Measurements from ENCODE around the gene ZNRF1.
"Not testable (repeated sequence)": the region's sequence is repeated elsewhere in the genome, so short reads cannot be mapped to it uniquely, and the experiment has no call there.

The ZNRF1 gene

DNA sequence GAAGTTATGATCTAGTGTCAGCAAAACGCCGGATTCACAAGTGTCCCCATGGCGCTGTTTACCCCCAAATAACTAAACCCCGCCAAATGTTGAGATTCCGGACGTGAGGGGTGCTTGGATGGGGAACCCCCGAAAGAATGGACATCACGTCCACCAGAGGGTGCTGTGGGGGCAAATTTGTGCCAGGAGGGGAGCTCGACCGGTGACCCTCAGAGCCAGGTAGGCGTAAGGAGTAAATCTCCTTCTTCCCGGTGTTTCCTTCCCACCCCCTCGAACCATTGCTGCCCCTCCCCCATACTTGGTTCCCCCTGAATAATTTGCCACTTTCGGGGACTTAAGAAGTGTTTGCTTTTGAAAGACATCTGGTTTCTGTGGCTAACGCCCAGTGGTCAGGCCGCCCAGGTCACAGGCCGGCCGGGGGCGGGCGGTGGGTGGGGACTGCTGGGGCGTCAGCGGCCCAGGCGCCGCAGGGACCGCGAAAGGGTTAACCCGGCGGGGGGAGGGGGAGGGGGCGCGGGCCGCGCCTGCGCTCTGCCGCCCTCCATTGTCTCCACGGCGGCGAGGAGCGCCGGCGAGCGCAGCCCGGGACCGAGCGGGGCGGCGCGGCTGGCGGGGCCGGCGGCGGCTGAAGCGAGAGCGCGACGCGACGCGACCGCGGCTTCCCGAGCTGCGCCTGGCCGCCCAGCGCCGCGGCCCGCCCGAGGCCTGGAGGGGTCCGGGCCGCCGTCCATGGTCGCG, at the start of gene ZNRF1:
ZNRF1 (plus strand) TSS at position 544 of the 738 bp plus-strand sequence. CDS start 648 bp downstream, outside the sequence.
- DNase-seq (ENCODE audit: low read depth, low spot score): peak; percentile 93

DNA sequence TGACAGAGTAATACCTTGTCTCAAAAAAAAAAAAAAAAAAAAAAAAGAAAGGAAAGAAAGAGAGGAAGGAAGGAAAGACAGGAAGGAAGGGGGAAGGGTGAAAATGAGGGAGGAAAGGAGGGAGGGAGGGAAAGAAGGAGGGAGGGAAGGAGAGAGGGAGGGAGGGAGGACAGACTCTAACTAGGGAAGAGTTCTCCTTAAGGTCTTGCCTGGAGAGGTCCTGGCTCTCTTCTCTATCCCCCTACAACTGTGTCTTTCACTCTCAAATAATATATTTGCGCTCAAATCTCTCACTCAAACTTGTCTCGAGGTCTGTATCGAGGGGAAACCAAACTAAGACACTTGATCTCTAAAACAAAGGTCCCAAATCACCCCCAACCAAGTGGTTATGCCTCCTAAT, 49.5 kb upstream of the ZNRF1 start:
- no peak for DNase-seq (ENCODE audit: low read depth, low spot score)

DNA sequence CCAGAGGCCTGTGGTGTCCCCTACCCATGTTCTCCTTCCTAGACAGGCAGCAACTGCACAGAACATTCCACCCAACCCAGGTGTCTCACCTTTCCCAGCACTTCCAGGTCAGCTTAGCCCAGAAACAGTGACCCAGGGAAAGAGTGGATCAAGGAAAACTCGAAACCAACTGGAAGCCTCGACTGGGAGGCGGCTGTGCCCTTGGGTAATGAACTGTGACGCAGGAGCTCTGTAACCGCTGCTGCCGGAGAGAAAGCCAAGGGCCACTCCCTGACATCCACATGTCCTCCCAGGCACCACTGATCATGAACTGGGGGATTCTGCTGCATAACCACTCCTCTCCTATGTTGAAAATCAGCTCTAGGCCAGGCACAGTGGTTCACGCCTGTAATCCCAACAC, 48.3 kb upstream of the ZNRF1 start:
- no peak for DNase-seq (ENCODE audit: low read depth, low spot score)

- DNase-seq (ENCODE audit: low read depth, low spot score): no peak
These were observed 47.6 kb upstream of the ZNRF1 start for GRCh38 chr16:74951206-74951605.

DNA sequence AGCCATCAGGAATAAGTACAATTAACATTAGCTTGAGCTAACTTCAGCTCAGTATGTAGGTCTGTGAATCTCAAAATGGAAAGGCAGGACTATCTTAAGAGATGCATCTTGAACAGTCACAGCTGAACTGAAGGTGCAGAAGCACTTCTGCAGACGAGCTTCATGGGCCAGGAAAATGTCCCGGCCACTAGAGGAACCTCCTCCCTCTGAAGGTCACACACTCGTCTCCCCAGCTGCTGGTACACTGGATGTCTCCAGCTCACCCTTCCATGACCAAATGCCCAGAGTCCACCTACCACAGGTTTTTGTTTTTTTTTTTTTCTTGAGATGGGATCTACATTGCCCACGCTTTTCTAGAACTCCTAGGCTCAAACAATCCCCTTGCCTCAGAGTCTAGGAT, 47.1 kb upstream of the ZNRF1 start:
- no peak for DNase-seq (ENCODE audit: low read depth, low spot score)

DNA sequence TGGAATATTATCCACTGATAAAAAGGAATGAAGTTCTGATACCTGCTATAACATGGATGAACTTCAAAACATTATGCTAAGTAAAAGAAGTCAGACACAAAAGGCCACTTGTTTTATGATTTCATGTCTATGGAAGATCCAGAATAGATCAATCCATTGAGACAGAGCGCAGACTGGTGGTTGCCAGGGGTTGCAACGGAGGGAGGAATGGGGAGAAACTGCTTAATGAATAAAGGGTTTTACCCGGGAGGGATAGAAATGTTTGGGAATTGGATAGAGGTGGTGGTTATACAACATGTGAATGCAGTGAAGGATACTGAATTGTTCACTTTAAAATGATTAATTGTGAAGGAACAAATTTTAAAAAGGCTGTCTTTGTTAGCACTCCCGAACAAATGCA, 44.1 kb upstream of the ZNRF1 start:
- DNase-seq (ENCODE audit: low read depth, low spot score): no peak

DNA sequence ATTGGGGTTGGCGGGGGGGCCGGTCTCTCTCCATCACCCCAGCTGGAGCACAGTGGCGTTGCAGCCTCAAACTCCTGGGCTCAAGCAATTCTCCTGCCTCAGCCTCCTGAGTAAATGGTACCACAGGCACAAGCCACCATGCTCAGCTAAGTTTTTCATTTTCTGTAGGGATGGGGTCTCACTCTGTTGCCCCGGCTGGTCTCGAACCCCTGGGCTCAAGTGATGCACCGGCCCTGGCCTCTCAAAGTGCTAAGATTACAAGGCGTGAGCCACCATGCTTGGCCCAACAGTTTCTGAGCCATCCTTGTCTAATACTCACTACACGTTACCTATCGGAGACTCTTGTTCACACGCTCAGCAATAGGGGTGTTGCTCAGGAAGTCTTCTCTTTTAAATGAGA, 25.5 kb upstream of the ZNRF1 start:
- DNase-seq (ENCODE audit: low read depth, low spot score): no peak

GRCh38 chr16:74975591-74975990, 23.2 kb upstream of the ZNRF1 start:
- no peak for DNase-seq (ENCODE audit: low read depth, low spot score)

GRCh38 chr16:74982256-74982655, 16.6 kb upstream of the ZNRF1 start:
- no peak for DNase-seq (ENCODE audit: low read depth, low spot score)

DNA sequence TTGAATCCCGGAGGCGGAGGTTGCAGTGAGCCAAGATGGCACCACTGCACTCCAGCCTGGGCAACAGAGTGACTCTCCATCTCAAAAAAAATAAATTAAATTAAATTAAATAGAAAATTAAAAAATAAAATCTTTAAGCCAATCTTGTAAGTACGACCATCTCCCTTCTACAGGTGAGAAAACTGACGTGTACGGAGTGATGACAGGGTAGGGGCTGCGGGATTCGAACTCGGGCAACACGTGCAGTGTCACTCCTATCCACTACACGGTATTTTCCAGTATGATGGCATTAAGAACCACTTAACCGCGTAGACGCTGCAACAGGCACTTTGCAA, 14.7 kb upstream of the ZNRF1 start:
- no peak for DNase-seq (ENCODE audit: low read depth, low spot score)

DNA sequence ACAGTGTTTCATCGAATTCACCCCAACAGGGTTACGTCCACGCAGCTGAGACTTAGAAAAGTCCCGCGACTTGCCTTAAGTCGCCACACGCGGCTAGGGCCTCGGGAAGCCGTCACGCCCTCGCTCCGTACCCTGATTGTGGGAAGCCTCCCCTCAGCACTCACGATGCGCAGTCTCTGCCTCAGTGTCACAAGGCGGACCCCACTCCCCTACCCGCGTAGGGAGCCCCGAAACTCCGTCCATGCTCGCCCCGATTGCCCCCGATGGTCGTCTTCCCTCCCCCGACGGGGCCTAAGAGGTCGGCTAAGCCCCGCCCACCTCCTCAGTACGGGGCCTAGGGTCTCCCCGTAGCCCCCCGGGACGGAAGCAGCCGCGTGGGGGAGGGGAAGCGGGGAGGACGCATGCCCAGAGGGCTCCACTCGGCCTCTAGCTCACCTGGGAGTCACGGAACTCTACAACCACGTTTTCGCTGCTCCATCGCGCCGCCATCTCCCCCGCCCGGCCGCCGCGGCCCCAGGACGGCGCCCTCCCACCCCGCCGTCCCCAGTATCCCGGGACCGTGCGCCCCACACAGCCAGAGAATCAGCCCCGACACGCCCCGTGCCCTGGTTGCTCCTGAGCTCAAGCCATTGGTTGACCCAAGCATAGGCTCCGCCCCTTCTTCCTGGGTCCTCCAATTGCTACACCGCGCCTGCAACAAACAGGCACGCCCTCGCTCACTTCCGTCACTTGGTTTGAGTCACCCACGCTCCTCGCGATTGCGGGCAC, 14.1 kb upstream of the ZNRF1 start, which contains the start of gene WDR59:
WDR59 (minus strand) TSS at position 595 of the 768 bp plus-strand sequence; CDS start at position 489, 106 bp downstream.
- DNase-seq (ENCODE audit: low read depth, low spot score): peak; percentile 100

DNA sequence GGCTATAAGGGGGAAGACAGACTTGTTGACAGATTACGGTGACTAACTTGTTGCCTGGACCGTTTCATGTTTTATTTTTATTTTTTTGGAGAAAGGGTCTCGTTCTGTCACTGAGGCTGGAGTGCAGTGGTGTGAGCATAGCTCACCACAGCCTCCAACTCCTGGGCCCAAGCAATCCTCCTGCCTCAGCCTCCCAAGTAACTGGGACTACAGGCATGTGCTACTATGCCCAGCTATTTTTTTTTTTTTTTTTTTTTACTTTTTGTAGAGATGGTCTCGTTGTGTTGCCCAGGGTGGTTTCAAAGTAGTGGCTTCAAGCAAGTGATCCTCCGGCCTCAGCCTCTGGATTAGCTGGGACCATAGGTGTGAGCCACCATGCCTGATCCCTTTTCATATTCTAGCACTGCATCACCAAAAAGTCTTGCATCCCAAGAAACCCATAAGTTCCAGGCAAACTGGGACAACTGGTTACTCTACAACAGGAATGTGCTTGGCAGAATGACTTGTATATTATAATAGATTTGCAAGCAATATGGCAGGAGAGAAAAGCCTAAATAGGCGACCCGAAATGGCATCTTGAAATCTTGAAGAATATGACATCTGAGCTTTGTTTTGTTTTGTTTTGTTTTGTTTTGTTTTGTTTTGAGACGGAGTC, 11.7 kb upstream of the ZNRF1 start:
- no peak for DNase-seq (ENCODE audit: low read depth, low spot score)

DNA sequence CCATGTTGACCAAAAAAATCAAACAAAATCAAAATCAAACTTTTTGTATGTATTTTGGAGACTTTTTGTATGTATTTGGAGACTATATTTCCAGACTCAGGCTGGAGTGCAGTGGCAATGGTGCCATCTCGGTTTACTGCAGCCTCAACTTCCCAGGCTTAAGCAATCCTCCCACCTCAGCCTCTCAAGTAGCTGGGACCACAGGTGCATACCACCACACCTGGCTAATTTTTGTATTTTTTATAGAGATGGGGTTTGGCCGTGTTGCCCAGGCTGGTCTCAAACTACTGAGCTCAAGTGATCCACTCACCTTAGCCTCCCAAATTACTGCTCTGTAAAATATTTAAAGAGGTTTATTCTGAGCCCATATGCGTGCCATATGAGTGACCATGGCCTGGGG, 9.0 kb upstream of the ZNRF1 start:
- DNase-seq (ENCODE audit: low read depth, low spot score): not testable (repeated sequence)

DNA sequence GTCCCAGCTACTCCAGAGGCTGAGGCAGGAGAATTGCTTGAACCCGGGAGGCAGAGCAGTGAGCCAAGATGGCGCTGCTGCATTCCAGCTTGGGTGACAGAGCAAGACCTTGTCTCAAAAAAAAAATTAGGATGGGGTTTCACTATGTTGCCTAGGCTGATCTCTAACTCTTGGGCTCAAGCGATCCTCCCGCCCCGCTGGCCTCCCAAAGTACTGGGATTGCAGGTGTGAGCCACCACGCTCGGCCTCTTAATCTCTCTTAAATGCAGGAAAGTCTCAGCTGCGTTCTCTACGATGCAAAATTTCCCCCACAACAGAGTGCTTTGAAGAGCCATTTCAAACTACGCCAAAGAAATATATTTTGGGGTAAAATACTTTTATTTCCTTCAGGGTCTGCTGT, 8.0 kb upstream of the ZNRF1 start:
- DNase-seq (ENCODE audit: low read depth, low spot score): no peak

GRCh38 chr16:74991268-74991592, 7.6 kb upstream of the ZNRF1 start:
- no peak for DNase-seq (ENCODE audit: low read depth, low spot score)

DNA sequence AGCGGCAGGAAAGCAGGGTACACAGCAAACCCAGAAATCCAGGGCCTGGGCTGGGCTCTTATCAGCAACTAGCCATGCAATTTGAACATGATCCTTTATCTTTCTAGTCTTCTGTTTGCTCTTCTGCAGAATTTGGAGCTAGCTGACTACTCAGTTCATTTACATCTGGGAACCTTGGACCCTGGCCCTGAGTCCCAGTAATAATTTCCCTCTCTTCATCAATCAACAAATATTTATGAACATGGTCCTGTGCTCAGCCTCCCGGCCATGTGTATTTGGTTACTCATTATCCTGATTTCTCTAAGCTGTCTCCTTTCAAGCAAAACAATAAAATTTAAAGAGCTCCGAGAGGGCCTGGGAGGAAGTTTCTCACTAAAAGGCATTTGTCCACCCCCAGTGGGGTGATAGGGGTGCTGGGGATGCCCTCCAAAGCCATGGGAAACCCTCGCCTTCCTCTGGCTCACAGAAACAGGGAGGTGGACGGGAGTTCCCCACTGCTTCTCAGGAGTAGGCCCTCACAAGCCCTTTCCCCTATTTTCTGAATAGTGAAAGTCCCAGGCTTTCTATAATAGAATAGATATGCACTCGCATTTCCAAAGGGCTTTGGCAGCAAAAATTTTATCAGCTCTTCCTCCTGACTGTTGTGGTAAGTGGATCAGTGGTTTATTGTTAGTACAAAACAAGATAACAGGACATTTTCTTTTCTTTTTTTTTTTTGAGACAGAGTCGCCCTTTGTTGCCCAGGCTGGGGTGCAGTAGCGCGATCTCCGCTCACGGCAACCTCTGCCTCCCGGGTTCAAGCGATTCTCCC, 7.0 kb upstream of the ZNRF1 start:
- DNase-seq (ENCODE audit: low read depth, low spot score): no peak

DNA sequence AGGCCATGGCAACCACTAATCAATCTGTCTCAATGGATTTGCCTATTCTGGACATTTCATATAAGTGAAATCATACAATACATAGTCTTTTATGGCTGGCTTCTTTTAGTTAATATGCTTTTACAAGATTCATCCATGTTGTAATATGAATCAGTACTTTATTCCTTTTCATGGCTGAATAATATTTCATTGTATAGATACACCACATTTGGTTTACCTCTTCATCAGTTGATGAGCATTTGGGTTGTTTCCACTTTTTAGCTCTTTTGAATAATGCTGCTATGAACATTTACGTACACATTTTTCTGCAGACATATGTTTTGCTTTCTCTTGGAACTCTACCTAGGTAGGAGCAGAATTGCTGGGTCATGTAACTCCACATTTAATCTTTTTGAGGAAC, 2.8 kb upstream of the ZNRF1 start:
- no peak for DNase-seq (ENCODE audit: low read depth, low spot score)

- no peak for DNase-seq (ENCODE audit: low read depth, low spot score)
These were observed 1.8 kb upstream of the ZNRF1 start for GRCh38 chr16:74997042-74997491.

DNA sequence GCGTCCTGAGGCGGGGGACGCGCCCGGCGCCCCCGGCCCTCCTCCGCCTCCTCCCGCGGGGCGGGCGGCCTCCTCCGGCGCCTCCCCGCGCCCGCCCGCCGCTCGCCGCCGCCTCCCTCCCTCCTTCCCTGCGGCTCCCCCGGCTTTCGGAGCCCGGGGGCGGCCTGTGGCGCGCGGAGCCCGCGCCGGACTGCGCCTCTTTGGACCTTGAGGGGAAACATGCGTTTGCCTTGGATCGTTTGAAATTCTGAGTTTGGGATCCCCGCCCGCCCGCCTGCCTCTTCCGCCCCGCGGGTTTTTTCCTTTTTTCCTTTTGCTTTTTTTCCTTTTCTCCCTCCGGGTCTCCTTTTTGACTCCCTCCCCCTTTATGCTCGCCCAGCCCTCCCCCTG, 390 bp downstream of the ZNRF1 start:
- no peak for DNase-seq (ENCODE audit: low read depth, low spot score)

GRCh38 chr16:74999609-75000480, 1.0 kb downstream of the ZNRF1 start:
- peak; percentile 70 for DNase-seq (ENCODE audit: low read depth, low spot score)

Measured in astrocyte of the hippocampus (primary cell).